Endothelial cell (in vitro differentiated cells): Measurements from ENCODE around the gene ADORA2A. TPM values are rescaled to one million over a fixed set of nuclear protein-coding genes. Genes with fewer than 3 reads are reported as not detected.

Experiments
- DNase-seq: peaks from one replicate; pipeline ENCODE4 v3.0.0; 2021; ENCODE audit warnings: low spot score
- H3K27ac Mint-ChIP-seq: one replicate; pipeline ENCODE4 v1.8.0; 2021; ENCODE audit warnings: mixed read lengths, inconsistent platforms; ENCODE audit not compliant: unreplicated experiment
- H3K27me3 Mint-ChIP-seq: one replicate; pipeline ENCODE4 v1.8.0; 2021; ENCODE audit warnings: mild to moderate bottlenecking, moderate library complexity, mixed read lengths, inconsistent platforms; ENCODE audit not compliant: unreplicated experiment
- H3K36me3 Mint-ChIP-seq: one replicate; pipeline ENCODE4 v1.8.0; 2021; ENCODE audit warnings: mild to moderate bottlenecking, low read depth, mixed read lengths, inconsistent platforms; ENCODE audit not compliant: unreplicated experiment
- H3K4me1 Mint-ChIP-seq: one replicate; pipeline ENCODE4 v1.8.0; 2021; ENCODE audit warnings: mild to moderate bottlenecking, mixed read lengths, inconsistent platforms; ENCODE audit not compliant: unreplicated experiment
- H3K4me3 Mint-ChIP-seq: one replicate; pipeline ENCODE4 v1.8.0; 2021; ENCODE audit warnings: mild to moderate bottlenecking, mixed read lengths, inconsistent platforms; ENCODE audit not compliant: unreplicated experiment
- H3K9me3 Mint-ChIP-seq: one replicate; pipeline ENCODE4 v1.8.0; 2021; ENCODE audit warnings: mixed read lengths, inconsistent platforms; ENCODE audit not compliant: unreplicated experiment
- CTCF ChIP-seq: fragments of 200-600 bp; sonication (generic); IDR thresholded peaks from one replicate; pipeline ENCODE4 v1.5.0; 2021; ENCODE audit warnings: antibody characterized with exemption; ENCODE audit not compliant: unreplicated experiment
- total RNA-seq: library from RNA; stranded (reverse); fragmentation: NEBNext Ultra II Directional; extraction: Animal tissue kit (Norgen Biotek cat#: 25700); gene quantifications from one replicate; pipeline ENCODE4 v1.2.1, GENCODE V29; 2021; ENCODE audit not compliant: unreplicated experiment

ADORA2A gene
- total RNA-seq, 1 donor from 2014 or later = 18.5 TPM

GRCh38 chr22:24406322-24407277, 20.8 kb upstream of the ADORA2A start:
- peak overlapping the region; percentile 96 for H3K27ac Mint-ChIP-seq
- peak overlapping the region; percentile 21 for H3K4me3 Mint-ChIP-seq
- DNase-seq = no peak
- H3K27me3 Mint-ChIP-seq = peaks cover 9% of the 10 kb centered on the region
- TF ChIP-seq CTCF = no peak
- H3K36me3 Mint-ChIP-seq = peaks cover 45% of the 10 kb centered on the region
- peaks cover 37% of the 10 kb centered on the region for H3K4me1 Mint-ChIP-seq
- H3K9me3 Mint-ChIP-seq = no peaks in the 10 kb centered on the region

DNA sequence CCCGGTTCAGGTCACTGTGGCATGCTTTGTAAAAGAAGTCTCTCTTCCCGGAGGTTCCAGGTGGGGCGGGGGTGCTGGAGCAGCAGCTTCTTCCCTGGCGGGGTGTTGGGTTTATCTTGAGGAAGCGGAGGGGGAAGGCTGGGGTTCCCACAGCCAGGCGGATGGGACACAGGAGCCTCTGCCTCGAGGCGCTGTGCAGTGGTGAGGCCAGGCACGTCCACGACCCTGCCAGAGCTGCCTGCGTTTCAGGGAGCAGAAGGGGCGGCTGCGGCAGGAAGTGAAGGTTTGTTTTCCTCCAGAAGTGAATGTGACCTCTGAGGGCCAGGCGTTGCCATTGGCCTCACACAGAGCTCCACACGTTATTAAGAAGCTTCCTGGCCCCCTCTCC, 20.1 kb upstream of the ADORA2A start:
- peaks cover 45% of the 10 kb centered on the region for H3K36me3 Mint-ChIP-seq

GRCh38 chr22:24407884-24408283, 19.5 kb upstream of the ADORA2A start:
- peak overlapping the region; percentile 96 for H3K27ac Mint-ChIP-seq
- DNase-seq = no peak
- H3K4me3 Mint-ChIP-seq = no peak overlapping the region
- TF ChIP-seq CTCF = no peak
- peaks cover 45% of the 10 kb centered on the region for H3K36me3 Mint-ChIP-seq
- peaks cover 9% of the 10 kb centered on the region for H3K27me3 Mint-ChIP-seq
- H3K4me1 Mint-ChIP-seq = peaks cover 35% of the 10 kb centered on the region
- no peaks in the 10 kb centered on the region for H3K9me3 Mint-ChIP-seq

More for the DNA sequence above, 20.1 kb upstream of the ADORA2A start:
- no peaks in the 10 kb centered on the region for H3K9me3 Mint-ChIP-seq
- H3K27me3 Mint-ChIP-seq = peaks cover 9% of the 10 kb centered on the region
- TF ChIP-seq CTCF = no peak
- peak overlapping the region; percentile 96 for H3K27ac Mint-ChIP-seq
- peak; percentile 45 for DNase-seq
- peak overlapping the region; percentile 21 for H3K4me3 Mint-ChIP-seq
- peaks cover 37% of the 10 kb centered on the region for H3K4me1 Mint-ChIP-seq

DNA sequence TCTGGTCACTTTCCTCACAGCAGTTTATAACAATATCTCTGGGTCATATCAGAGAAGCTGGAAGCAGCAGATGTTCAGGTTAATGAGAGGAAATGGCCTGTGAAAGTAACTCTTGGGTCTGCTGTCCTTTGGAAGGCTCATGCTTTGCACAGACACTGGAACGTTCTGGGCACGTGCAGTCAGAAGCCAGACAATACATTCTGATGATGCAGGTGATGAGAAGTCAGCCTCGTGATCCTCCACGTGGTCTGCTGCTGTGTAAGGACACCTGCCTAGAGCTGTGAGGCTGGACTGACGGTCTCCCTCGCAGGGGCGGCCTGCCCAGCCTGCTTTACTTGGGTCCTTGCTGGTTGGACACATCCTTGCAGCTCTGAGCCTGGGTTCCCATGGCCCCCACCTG, 18.8 kb upstream of the ADORA2A start:
- no peak overlapping the region for H3K4me3 Mint-ChIP-seq
- H3K27me3 Mint-ChIP-seq = peaks cover 8% of the 10 kb centered on the region
- no peak for DNase-seq
- H3K36me3 Mint-ChIP-seq = peaks cover 38% of the 10 kb centered on the region
- no peaks in the 10 kb centered on the region for H3K9me3 Mint-ChIP-seq
- H3K27ac Mint-ChIP-seq = peak overlapping the region; percentile 24
- peaks cover 33% of the 10 kb centered on the region for H3K4me1 Mint-ChIP-seq
- no peak for TF ChIP-seq CTCF

DNA sequence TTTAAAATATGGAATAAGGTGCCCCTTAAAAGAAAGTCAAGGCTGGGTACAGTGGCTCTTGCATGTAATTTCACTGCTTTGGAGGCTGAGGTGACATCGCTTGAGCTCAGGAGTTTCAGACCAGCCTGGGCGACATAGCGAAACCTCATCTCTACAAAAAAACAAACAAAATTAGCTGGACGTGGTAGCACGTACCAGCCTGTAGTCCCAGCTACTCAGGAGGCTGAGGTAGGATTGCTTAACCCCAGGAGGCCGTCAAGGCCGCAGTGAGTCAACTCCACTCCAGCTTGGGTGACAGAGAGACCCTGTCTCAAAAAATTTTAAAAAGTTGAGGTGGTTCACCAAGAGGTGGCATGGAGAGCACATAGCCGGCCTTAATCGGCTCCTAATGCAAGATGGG, 17.7 kb upstream of the ADORA2A start:
- no peak overlapping the region for H3K4me3 Mint-ChIP-seq
- TF ChIP-seq CTCF = no peak
- no peaks in the 10 kb centered on the region for H3K9me3 Mint-ChIP-seq
- peaks cover 33% of the 10 kb centered on the region for H3K4me1 Mint-ChIP-seq
- peaks cover 28% of the 10 kb centered on the region for H3K36me3 Mint-ChIP-seq
- H3K27ac Mint-ChIP-seq = no peak overlapping the region
- H3K27me3 Mint-ChIP-seq = peaks cover 6% of the 10 kb centered on the region
- no peak for DNase-seq
